H1 (cell line): ENCODE results near the gene LRRFIP1. TPM values are rescaled to one million over a fixed set of nuclear protein-coding genes. Genes with fewer than 3 reads are reported as not detected.
"Not testable (repeated sequence)": the region's sequence is repeated elsewhere in the genome, so short reads cannot be mapped to it uniquely, and the experiment has no call there.

ENCODE experiments used
- CTCF ChIA-PET: fragments of 300-600 bp; sonication (Branson Sonifier 250); formaldehyde crosslinking; loops from one replicate; lab custom pipeline; 2021; ENCODE audit not compliant: partially characterized antibody; lab: Charles Lee
- POLR2A ChIA-PET: fragments of 300-600 bp; sonication (Branson Sonifier 250); formaldehyde crosslinking; loops from one replicate; lab custom pipeline; 2021; ENCODE audit warnings: inconsistent platforms; ENCODE audit not compliant: partially characterized antibody; lab: Charles Lee
- DNase-seq, 2 experiments: peaks; one replicate each; pipeline versions ENCODE4 v3.0.0 to v3.0.0-alpha.2; 2010 to 2022; ENCODE audit warnings: low spot score in 2 of 2, low read depth in 1 of 2, mixed read lengths in 1 of 2
- FAIRE-seq: peaks from 2 replicates; lab custom pipeline; 2011; peaks lifted over from hg19 to GRCh38; lab: Jason Lieb, UNC
- H2AFZ ChIP-seq: 2 replicates; pipeline ENCODE4 v1.8.1; 2012; ENCODE audit warnings: low read length, inconsistent platforms
- H2AK5ac ChIP-seq: 2 replicates; pipeline ENCODE4 v1.6.1; 2013; ENCODE audit warnings: low read depth, low read length
- H2BK120ac ChIP-seq: replicated peaks from 2 replicates; pipeline ENCODE3; 2013; ENCODE audit warnings: low read depth, low read length, inconsistent platforms
- H2BK12ac ChIP-seq: 2 replicates; pipeline ENCODE4 v1.6.1; 2013; ENCODE audit warnings: low read depth, low read length
- H2BK15ac ChIP-seq: 2 replicates; pipeline ENCODE4 v1.6.1; 2013; ENCODE audit warnings: low read length
- H2BK20ac ChIP-seq: 2 replicates; pipeline ENCODE4 v1.6.1; 2013; ENCODE audit warnings: low read length
- H2BK5ac ChIP-seq: 2 replicates; pipeline ENCODE4 v1.6.1; 2013; ENCODE audit warnings: low read depth, low read length
- H3K14ac ChIP-seq: 2 replicates; pipeline ENCODE4 v1.6.1; 2013; ENCODE audit warnings: inconsistent platforms; ENCODE audit not compliant: insufficient read length
- H3K18ac ChIP-seq: 2 replicates; pipeline ENCODE4 v1.6.1; 2013; ENCODE audit warnings: low read length; ENCODE audit errors: extremely low read depth
- H3K23ac ChIP-seq: 2 replicates; pipeline ENCODE4 v1.6.1; 2013; ENCODE audit warnings: inconsistent platforms; ENCODE audit not compliant: insufficient read length
- H3K23me2 ChIP-seq: 2 replicates; pipeline ENCODE4 v1.6.1; 2013; ENCODE audit warnings: low read depth, low read length
- H3K27ac ChIP-seq: 2 replicates; pipeline ENCODE4 v1.6.1; 2011; ENCODE audit warnings: low read depth, low read length, inconsistent platforms
- H3K27me3 ChIP-seq, 4 experiments: replicated peaks in 1 of 4; 1 replicate in 1 of 4; 2 replicates in 3 of 4; pipeline versions ENCODE4 v1.6.1 to v1.8.1; 2011 to 2013; ENCODE audit warnings: low read length in 3 of 4, mild to moderate bottlenecking in 3 of 4, inconsistent platforms in 2 of 4, mixed read lengths in 2 of 4, moderate library complexity in 1 of 4; ENCODE audit not compliant: control insufficient read depth in 3 of 4, insufficient read depth in 3 of 4; ENCODE audit errors: extremely low read depth in 1 of 4
- H3K36me3 ChIP-seq, 4 experiments: 2 replicates each; pipeline versions ENCODE4 v1.6.1 to v1.8.1; 2011 to 2013; ENCODE audit warnings: mild to moderate bottlenecking in 4 of 4, low read length in 3 of 4, moderate library complexity in 2 of 4, control low read depth in 1 of 4, inconsistent platforms in 1 of 4; ENCODE audit not compliant: insufficient read depth in 4 of 4, control insufficient read depth in 2 of 4
- H3K4ac ChIP-seq: replicated peaks from 2 replicates; pipeline ENCODE3; 2013; ENCODE audit warnings: low read length, low read depth, mixed read lengths, inconsistent platforms; ENCODE audit not compliant: insufficient read length
- H3K4me1 ChIP-seq, 4 experiments: replicated peaks in 1 of 4; 1 replicate in 1 of 4; 2 replicates in 3 of 4; pipeline versions ENCODE4 v1.6.1 to v1.8.1; 2011 to 2013; ENCODE audit warnings: low read length in 3 of 4, inconsistent platforms in 2 of 4, mixed read lengths in 1 of 4; ENCODE audit not compliant: insufficient read depth in 4 of 4, control insufficient read depth in 3 of 4
- H3K4me2 ChIP-seq, 2 experiments: 2 replicates each; pipeline versions ENCODE4 v1.6.1 to v1.8.1; 2011 to 2013; ENCODE audit warnings: low read depth in 2 of 2, low read length in 2 of 2, control low read depth in 1 of 2, inconsistent platforms in 1 of 2, mild to moderate bottlenecking in 1 of 2; ENCODE audit not compliant: insufficient read depth in 1 of 2
- H3K4me3 ChIP-seq, 4 experiments: fragments of 200-600, 300-600 bp in 1 of 4; sonication (generic), shearing (Covaris generic), sonication (Bioruptor Twin) in 1 of 4; 2 replicates each; pipeline versions ENCODE4 v1.5.1 to v1.8.1; 2011 to 2016; ENCODE audit warnings: low read length in 4 of 4, low read depth in 3 of 4, control low read depth in 2 of 4, inconsistent platforms in 2 of 4, mild to moderate bottlenecking in 2 of 4, mixed read lengths in 1 of 4, moderate library complexity in 1 of 4; ENCODE audit not compliant: insufficient read depth in 2 of 4; ENCODE audit errors: extremely low read depth in 1 of 4
- H3K56ac ChIP-seq: replicated peaks from 2 replicates; pipeline ENCODE3; 2013; ENCODE audit warnings: low read depth, mild to moderate bottlenecking, mixed read lengths, low read length, inconsistent platforms; ENCODE audit not compliant: insufficient read length
- H3K79me1 ChIP-seq: 2 replicates; pipeline ENCODE4 v1.6.1; 2013; ENCODE audit warnings: low read depth, low read length, control low read depth
- H3K79me2 ChIP-seq, 2 experiments: 2 replicates each; pipeline versions ENCODE4 v1.6.1 to v1.8.1; 2012 to 2013; ENCODE audit warnings: low read length in 2 of 2, mild to moderate bottlenecking in 2 of 2, inconsistent platforms in 1 of 2; ENCODE audit not compliant: insufficient read depth in 2 of 2, control insufficient read depth in 1 of 2
- H3K9ac ChIP-seq, 4 experiments: replicated peaks in 1 of 4; 1 replicate in 1 of 4; 2 replicates in 3 of 4; pipeline versions ENCODE4 v1.6.1 to v1.8.1; 2011 to 2013; ENCODE audit warnings: low read depth in 3 of 4, low read length in 3 of 4, control low read depth in 2 of 4, mild to moderate bottlenecking in 2 of 4, moderate library complexity in 2 of 4, inconsistent platforms in 1 of 4; ENCODE audit errors: extremely low read depth in 1 of 4
- H3K9me3 ChIP-seq, 2 experiments: 2 replicates each; pipeline versions ENCODE4 v1.6.1 to v1.8.1; 2012 to 2013; ENCODE audit warnings: mild to moderate bottlenecking in 2 of 2, moderate library complexity in 2 of 2, control low read depth in 1 of 2, inconsistent platforms in 1 of 2, low read depth in 1 of 2, low read length in 1 of 2, mixed read lengths in 1 of 2; ENCODE audit not compliant: insufficient read depth in 2 of 2
- H4K20me1 ChIP-seq, 2 experiments: replicated peaks in 1 of 2; 2 replicates each; pipeline versions ENCODE3 to v1.8.1; 2011 to 2013; ENCODE audit warnings: inconsistent platforms in 2 of 2, low read length in 2 of 2, mild to moderate bottlenecking in 1 of 2; ENCODE audit not compliant: insufficient read depth in 2 of 2, control insufficient read depth in 1 of 2
- H4K5ac ChIP-seq: 2 replicates; pipeline ENCODE4 v1.6.1; 2013; ENCODE audit warnings: low read length, low read depth, mixed read lengths, inconsistent platforms; ENCODE audit not compliant: insufficient read length
- H4K8ac ChIP-seq: 2 replicates; pipeline ENCODE4 v1.8.0; 2013; ENCODE audit warnings: mild to moderate bottlenecking, moderate library complexity, low read length, inconsistent platforms; ENCODE audit not compliant: insufficient read depth; ENCODE audit errors: extremely low read depth
- H4K91ac ChIP-seq: replicated peaks from 2 replicates; pipeline ENCODE3; 2013; ENCODE audit warnings: low read length, mixed read lengths, inconsistent platforms; ENCODE audit not compliant: insufficient read length
- WGBS, 2 experiments: shearing (Covaris generic) in 1 of 2; methylation state at CpG; one replicate each; pipeline versions ENCODE4 v1.1.6 to v1.1.7; 2013 to 2015; ENCODE audit warnings: low lambda C conversion rate in 2 of 2, mixed read lengths in 2 of 2, inconsistent platforms in 1 of 2, low coverage in 1 of 2, missing lambda C conversion rate in 1 of 2; ENCODE audit not compliant: insufficient replicate concordance in 2 of 2, insufficient coverage in 1 of 2, insufficient read length in 1 of 2; ENCODE audit errors: extremely low coverage in 1 of 2, missing lambda C conversion rate in 1 of 2; 5-methylcytosine and 5-hydroxymethylcytosine counted together
- polyA plus RNA-seq, 7 experiments: library from polyadenylated mRNA; depleted of rRNA in 3 of 7; stranded (reverse) in 5 of 7; unstranded in 2 of 7; fragments of >200 nt in 5 of 7; fragments of 200-250 nt in 2 of 7; gene quantifications; 1 replicate in 5 of 7; 2 replicates in 1 of 7; 4 replicates in 1 of 7; pipeline versions ENCODE4 v1.2.1 to v1.2.3, GENCODE V29; 2011 to 2013; ENCODE audit warnings: missing spikeins in 2 of 7, mixed read lengths in 2 of 7
- total RNA-seq: library from RNA; stranded (reverse); fragmentation: NEBNext Ultra II Directional; extraction: Animal tissue kit (Norgen Biotek cat#: 25700); gene quantifications from 2 replicates; pipeline ENCODE4 v1.2.1, GENCODE V29; 2021

The LRRFIP1 gene
- total and polyA plus RNA-seq, 2 of the 8 experiments (the other 6 are each of a cell fraction or from before 2014, with no cell fraction given), result 12.1 to 75.8 TPM

GRCh38 chr2:237595829-237596519 lies 31.4 kb upstream of the LRRFIP1 start:
- H2BK15ac ChIP-seq, result 0 out of 2 replicates have a peak overlapping the region, but pooled peaks have one; percentile 84
- not testable (repeated sequence) for H3K23me2 ChIP-seq, H3K27ac ChIP-seq, H3K14ac ChIP-seq, DNase-seq, H3K9me3 ChIP-seq, FAIRE-seq, H2AFZ ChIP-seq, H3K56ac ChIP-seq, H2BK120ac ChIP-seq, H3K79me1 ChIP-seq, H3K36me3 ChIP-seq, H3K27me3 ChIP-seq, H4K5ac ChIP-seq, H3K23ac ChIP-seq, H3K4me3 ChIP-seq, H2BK5ac ChIP-seq, H3K4me2 ChIP-seq, H3K4ac ChIP-seq, H3K79me2 ChIP-seq, H3K9ac ChIP-seq, H4K8ac ChIP-seq, H4K20me1 ChIP-seq
- peak overlapping the region; percentile 98; the same call in 1 of the 2 replicates for H2BK20ac ChIP-seq
- H2AK5ac ChIP-seq, result peak overlapping the region; percentile 71; the same call in 1 of the 2 replicates
- CTCF ChIA-PET, result interaction anchor here (1.0 to 1.3 kb wide), 2 partner anchors 15 to 28 kb away, joined by 3 to 4 read pairs; no protein-coding TSS in a partner anchor
- peaks cover 18 to 47% (median 33%) of the 10 kb centered on the region in 4 experiments for H3K4me1 ChIP-seq
- peak overlapping the region; percentile 92; the same call in 1 of the 2 replicates for H2BK12ac ChIP-seq
- 78% methylated on average over 4 of the region's 5 CpGs; no CpG with 5 or more reads in 1 of the 2 experiments for WGBS, 2 experiments
- H3K18ac ChIP-seq, result peak overlapping the region; percentile 96; the same call in 1 of the 2 replicates
- POLR2A ChIA-PET, result interaction anchor here (1.1 to 7.5 kb wide), 3 partner anchors 10 to 20 kb away, joined by 3 to 51 read pairs (median 9); no protein-coding TSS in a partner anchor
- H4K91ac ChIP-seq, result peak overlapping the region; percentile 37
